HG02973 (cell line): Measurements from ENCODE around the gene NR1H4.
"Not testable (repeated sequence)": the region's sequence is repeated elsewhere in the genome, so short reads cannot be mapped to it uniquely, and the experiment has no call there.

Source experiments
- ATAC-seq: cut with Tn5 transposase; IDR thresholded peaks from one replicate; pipeline ENCODE4 v1.9.1; 2021; ENCODE audit warnings: moderate library complexity; ENCODE audit not compliant: unreplicated experiment

NR1H4 gene

GRCh38 chr12:100512692-100513091 is 39.0 kb downstream of the NR1H4 start:
- no peak for ATAC-seq

- no peak for ATAC-seq
These were observed 42.3 kb downstream of the NR1H4 start for GRCh38 chr12:100515968-100516367.

- ATAC-seq = no peak
These were observed 44.7 kb downstream of the NR1H4 start for GRCh38 chr12:100518376-100518775.

- ATAC-seq = no peak
These were observed 46.5 kb downstream of the NR1H4 start for GRCh38 chr12:100520048-100520769.

GRCh38 chr12:100521958-100522357 is 48.3 kb downstream of the NR1H4 start:
- ATAC-seq = no peak

- ATAC-seq = no peak
These were observed 54.4 kb downstream of the NR1H4 start for GRCh38 chr12:100528034-100528433.

- ATAC-seq = no peak
These were observed 54.9 kb downstream of the NR1H4 start for GRCh38 chr12:100528471-100529127.

- ATAC-seq = no peak
These were observed 56.2 kb downstream of the NR1H4 start for GRCh38 chr12:100529756-100530350.

GRCh38 chr12:100533376-100533775 is 59.7 kb downstream of the NR1H4 start:
- no peak for ATAC-seq

- ATAC-seq = no peak
These were observed 61.1 kb downstream of the NR1H4 start for GRCh38 chr12:100534625-100535227.

GRCh38 chr12:100539202-100539601 is 65.5 kb downstream of the NR1H4 start:
- no peak for ATAC-seq

GRCh38 chr12:100544165-100544564 is 70.5 kb downstream of the NR1H4 start:
- ATAC-seq = no peak

- no peak for ATAC-seq
These were observed 71.4 kb downstream of the NR1H4 start for GRCh38 chr12:100545092-100545491.

- no peak for ATAC-seq
These were observed 80.3 kb downstream of the NR1H4 start for GRCh38 chr12:100553936-100554335.

- no peak for ATAC-seq
These were observed 81.0 kb downstream of the NR1H4 start for GRCh38 chr12:100554608-100555077.

- no peak for ATAC-seq
These were observed 82.1 kb downstream of the NR1H4 start for GRCh38 chr12:100555722-100556121.

GRCh38 chr12:100557357-100557756 is 83.7 kb downstream of the NR1H4 start:
- ATAC-seq = no peak

- not testable (repeated sequence) for ATAC-seq
These were observed 85.6 kb downstream of the NR1H4 start for GRCh38 chr12:100559261-100559660.

- no peak for ATAC-seq
These were observed 90.4 kb downstream of the NR1H4 start for GRCh38 chr12:100564090-100564489.

GRCh38 chr12:100564905-100565467 is 91.3 kb downstream of the NR1H4 start:
- ATAC-seq = no peak

- no peak for ATAC-seq
These were observed 92.4 kb downstream of the NR1H4 start for GRCh38 chr12:100565987-100566545.
